HepG2 (cell line): Measurements from ENCODE around the gene SLC35F1. TPM values are rescaled to one million over a fixed set of nuclear protein-coding genes. Genes with fewer than 3 reads are reported as not detected.

Experiments
- ATAC-seq: fragments of 200-7000 bp; cut with Tn5 transposase; 3 replicates; pipeline ENCODE4 v1.9.1; 2020; ENCODE audit warnings: mild to moderate bottlenecking, moderate library complexity
- BruUV-seq: library from RNA; stranded (reverse); fragments of 400-500 nt; replicated peaks from 2 replicates; lab custom pipeline; 2021; lab: Mats Ljungman, UMichigan
- CTCF ChIA-PET: fragments of 300-600 bp; formaldehyde crosslinking; extraction: SDS; loops from one replicate; lab custom pipeline; 2021; ENCODE audit warnings: low total read pairs, inconsistent platforms, low intra/inter-chr PET ratio; lab: Yijun Ruan, JAX
- POLR2A ChIA-PET: fragments of 350-600 bp; sonication (Branson Sonifier 250); formaldehyde crosslinking; loops from one replicate; lab custom pipeline; 2020; ENCODE audit warnings: antibody characterized with exemption, inconsistent platforms; lab: Yijun Ruan, JAX
- DNase-seq: peaks from one replicate; pipeline ENCODE4 v3.0.0-alpha.2; 2015; ENCODE audit warnings: low spot score
- FAIRE-seq: peaks from 3 replicates; lab custom pipeline; 2011; peaks lifted over from hg19 to GRCh38; lab: Jason Lieb, UNC
- H2AFZ ChIP-seq: one replicate; pipeline ENCODE4 v1.6.1; 2011; ENCODE audit warnings: low read length, inconsistent platforms
- H3K27ac ChIP-seq: fragments of 300-600 bp; 3 replicates; pipeline ENCODE4 v1.8.0; 2011; ENCODE audit warnings: mixed run types, mild to moderate bottlenecking, mixed read lengths, low read length, inconsistent platforms; ENCODE audit not compliant: insufficient read depth; ENCODE audit errors: extremely low read length
- H3K27me3 ChIP-seq, 2 experiments: fragments of 200-600 bp in 1 of 2; 2 replicates in 1 of 2; 3 replicates in 1 of 2; pipeline versions ENCODE4 v1.6.0 to v1.8.0; 2011; ENCODE audit warnings: low read length in 2 of 2, mild to moderate bottlenecking in 2 of 2, moderate library complexity in 2 of 2, inconsistent platforms in 1 of 2; ENCODE audit not compliant: insufficient read depth in 2 of 2, control insufficient read depth in 1 of 2
- H3K36me3 ChIP-seq, 2 experiments: fragments of 200-600 bp in 1 of 2; replicated peaks in 1 of 2; 2 replicates in 1 of 2; 3 replicates in 1 of 2; pipeline versions ENCODE4 v1.5.1 to v1.8.0; 2011; ENCODE audit warnings: low read length in 2 of 2, inconsistent platforms in 1 of 2; ENCODE audit not compliant: insufficient read depth in 2 of 2, control insufficient read depth in 1 of 2
- H3K4me1 ChIP-seq: 2 replicates; pipeline ENCODE4 v1.5.1; 2012; ENCODE audit warnings: low read length, inconsistent platforms; ENCODE audit not compliant: insufficient read depth
- H3K4me2 ChIP-seq: 2 replicates; pipeline ENCODE4 v1.6.0; 2011; ENCODE audit warnings: low read depth, low read length, inconsistent platforms
- H3K4me3 ChIP-seq, 3 experiments: fragments of 200-600 bp in 1 of 3; sonication (generic), shearing (Covaris generic) in 1 of 3; replicated peaks in 1 of 3; 2 replicates each; pipeline ENCODE4 v1.5.1; 2011 to 2016; ENCODE audit warnings: low read length in 3 of 3, inconsistent platforms in 2 of 3, low read depth in 2 of 3, mild to moderate bottlenecking in 2 of 3, control low read depth in 1 of 3, mixed read lengths in 1 of 3; ENCODE audit not compliant: insufficient read depth in 1 of 3
- H3K79me2 ChIP-seq: one replicate; pipeline ENCODE4 v1.6.1; 2011; ENCODE audit warnings: low read length, inconsistent platforms; ENCODE audit not compliant: insufficient read depth
- H3K9ac ChIP-seq: 2 replicates; pipeline ENCODE4 v1.6.0; 2011; ENCODE audit warnings: mild to moderate bottlenecking, low read depth, low read length, inconsistent platforms; ENCODE audit not compliant: insufficient read depth
- H3K9me3 ChIP-seq: 2 replicates; pipeline ENCODE4 v1.5.1; 2012; ENCODE audit warnings: mild to moderate bottlenecking, low read length
- H4K20me1 ChIP-seq: 2 replicates; pipeline ENCODE4 v1.6.0; 2011; ENCODE audit warnings: inconsistent platforms, mild to moderate bottlenecking, low read length, moderate library complexity; ENCODE audit not compliant: insufficient read depth
- HIVEP1 ChIP-seq: sonication (generic); formaldehyde crosslinking; IDR thresholded peaks from 2 replicates; pipeline ENCODE4 v1.4.0; 2020; ENCODE audit warnings: mild to moderate bottlenecking, missing genetic modification reagents
- KAT2B ChIP-seq: fragments of 150-350 bp; IDR thresholded peaks from 2 replicates; pipeline ENCODE4 v1.6.1; 2014; ENCODE audit warnings: low read depth, low read length, borderline replicate concordance
- KDM5B ChIP-seq: sonication (generic); formaldehyde crosslinking; IDR thresholded peaks from 2 replicates; pipeline ENCODE4 v1.4.0; 2020; ENCODE audit warnings: missing genetic modification reagents, mild to moderate bottlenecking, borderline replicate concordance
- SNAPC2 ChIP-seq: sonication (generic); formaldehyde crosslinking; IDR thresholded peaks from 2 replicates; pipeline ENCODE4 v1.8.1; 2022; ENCODE audit warnings: mild to moderate bottlenecking, missing genetic modification reagents
- SPEN ChIP-seq: sonication (generic); formaldehyde crosslinking; IDR thresholded peaks from 2 replicates; pipeline ENCODE4 v1.5.1; 2020; ENCODE audit warnings: low read depth, mild to moderate bottlenecking, missing genetic modification reagents
- ZFP82 ChIP-seq: sonication (generic); formaldehyde crosslinking; IDR thresholded peaks from 2 replicates; pipeline ENCODE4 v1.5.1; 2020; ENCODE audit warnings: mild to moderate bottlenecking, missing genetic modification reagents, borderline replicate concordance
- ZNF230 ChIP-seq: sonication (generic); formaldehyde crosslinking; IDR thresholded peaks from 2 replicates; pipeline ENCODE4 v1.4.0; 2020; ENCODE audit warnings: mild to moderate bottlenecking, missing genetic modification reagents
- ZNF335 ChIP-seq: sonication (generic); formaldehyde crosslinking; IDR thresholded peaks from 2 replicates; pipeline ENCODE4 v1.4.0; 2020; ENCODE audit warnings: missing genetic modification reagents
- WGBS: methylation state at CpG from one replicate; pipeline ENCODE4 v1.1.6; 2017; ENCODE audit warnings: low lambda C conversion rate; 5-methylcytosine and 5-hydroxymethylcytosine counted together
- in situ Hi-C: cut with HindIII; loops from 2 replicates; pipeline ENCODE4 v1.10.0; 2017; ENCODE audit warnings: low pct_unique_long_range_greater_than_20kb; ENCODE audit not compliant: extremely low pct_ligation_motif_present
- intact Hi-C: fragments of 100-400 bp; cut with micrococcal nuclease; formaldehyde crosslinking; loops from one replicate; pipeline ENCODE4 v1.10.0; 2022; ENCODE audit not compliant: unreplicated experiment
- polyA plus RNA-seq, 8 experiments: library from polyadenylated mRNA; depleted of rRNA in 3 of 8; stranded (reverse) in 7 of 8; unstranded in 1 of 8; fragments of >200 nt; fragmentation: Illumina TruSeq in 4 of 8; extraction: Trizol in 4 of 8; gene quantifications; 2 replicates each; pipeline versions ENCODE4 v1.2.1 to v1.2.3, GENCODE V29; 2011 to 2016; ENCODE audit warnings: low read depth in 4 of 8, missing spikeins in 1 of 8, mixed read lengths in 1 of 8; ENCODE audit not compliant: insufficient read depth in 1 of 8
- total RNA-seq, 5 experiments: library from RNA; depleted of rRNA; stranded (reverse); fragments of >200 nt; fragmentation: Illumina TruSeq; extraction: Trizol; gene quantifications; 2 replicates each; pipeline ENCODE4 v1.2.3, GENCODE V29; 2016; ENCODE audit warnings: low read depth in 1 of 5
- TF ChIP-seq, protein P1 (sequence below): sonication (generic); formaldehyde crosslinking; IDR thresholded peaks from 2 replicates; pipeline ENCODE4 v1.4.0; 2020; ENCODE audit warnings: missing genetic modification reagents, mild to moderate bottlenecking, borderline replicate concordance
- TF ChIP-seq, protein P2 (sequence below): IDR thresholded peaks from 2 replicates; pipeline ENCODE4 v1.6.1; 2018; ENCODE audit warnings: missing genetic modification reagents
- TF ChIP-seq, protein P3 (sequence below): sonication (generic); formaldehyde crosslinking; IDR thresholded peaks from 2 replicates; pipeline ENCODE4 v1.9.0; 2021; ENCODE audit warnings: missing genetic modification reagents, mild to moderate bottlenecking, borderline replicate concordance
- TF ChIP-seq, protein P4 (sequence below): sonication (generic); formaldehyde crosslinking; IDR thresholded peaks from one replicate; pipeline ENCODE4 v1.5.1; 2020; ENCODE audit warnings: mild to moderate bottlenecking, missing genetic modification reagents; ENCODE audit errors: not compliant biosample characterization

The SLC35F1 gene
- total and polyA plus RNA-seq, 2 of the 13 experiments (the other 11 are each of a cell fraction or from before 2014, with no cell fraction given), result 0.01 TPM; not detected in 1

DNA sequence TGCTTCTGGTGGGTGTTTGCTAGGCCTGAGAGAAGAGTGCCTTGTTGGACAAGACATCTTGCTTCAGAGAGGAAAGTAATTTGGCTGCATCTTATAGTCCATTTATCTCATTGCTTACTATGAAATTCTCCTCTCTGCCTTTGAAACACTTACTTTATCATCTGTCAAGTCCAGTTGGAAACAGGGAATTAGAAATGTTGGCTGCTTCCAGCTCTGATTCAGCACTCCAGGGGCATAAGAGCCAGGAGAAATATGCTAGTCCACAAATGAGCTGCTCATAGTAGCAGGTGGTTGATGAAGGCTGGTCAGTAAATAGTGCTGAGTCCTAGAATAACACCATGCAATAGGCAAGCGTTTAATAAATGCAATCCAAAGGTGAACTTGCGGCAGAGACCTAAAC lies 227.1 kb downstream of the SLC35F1 start:
- ATAC-seq (no peak), FAIRE-seq (no peak)
- POLR2A ChIA-PET, result no interaction called here
- TF ChIP-seq, protein P1, sequence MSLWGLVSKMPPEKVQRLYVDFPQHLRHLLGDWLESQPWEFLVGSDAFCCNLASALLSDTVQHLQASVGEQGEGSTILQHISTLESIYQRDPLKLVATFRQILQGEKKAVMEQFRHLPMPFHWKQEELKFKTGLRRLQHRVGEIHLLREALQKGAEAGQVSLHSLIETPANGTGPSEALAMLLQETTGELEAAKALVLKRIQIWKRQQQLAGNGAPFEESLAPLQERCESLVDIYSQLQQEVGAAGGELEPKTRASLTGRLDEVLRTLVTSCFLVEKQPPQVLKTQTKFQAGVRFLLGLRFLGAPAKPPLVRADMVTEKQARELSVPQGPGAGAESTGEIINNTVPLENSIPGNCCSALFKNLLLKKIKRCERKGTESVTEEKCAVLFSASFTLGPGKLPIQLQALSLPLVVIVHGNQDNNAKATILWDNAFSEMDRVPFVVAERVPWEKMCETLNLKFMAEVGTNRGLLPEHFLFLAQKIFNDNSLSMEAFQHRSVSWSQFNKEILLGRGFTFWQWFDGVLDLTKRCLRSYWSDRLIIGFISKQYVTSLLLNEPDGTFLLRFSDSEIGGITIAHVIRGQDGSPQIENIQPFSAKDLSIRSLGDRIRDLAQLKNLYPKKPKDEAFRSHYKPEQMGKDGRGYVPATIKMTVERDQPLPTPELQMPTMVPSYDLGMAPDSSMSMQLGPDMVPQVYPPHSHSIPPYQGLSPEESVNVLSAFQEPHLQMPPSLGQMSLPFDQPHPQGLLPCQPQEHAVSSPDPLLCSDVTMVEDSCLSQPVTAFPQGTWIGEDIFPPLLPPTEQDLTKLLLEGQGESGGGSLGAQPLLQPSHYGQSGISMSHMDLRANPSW, result no peak
- no peak for TF ChIP-seq HIVEP1
- TF ChIP-seq, protein P2, sequence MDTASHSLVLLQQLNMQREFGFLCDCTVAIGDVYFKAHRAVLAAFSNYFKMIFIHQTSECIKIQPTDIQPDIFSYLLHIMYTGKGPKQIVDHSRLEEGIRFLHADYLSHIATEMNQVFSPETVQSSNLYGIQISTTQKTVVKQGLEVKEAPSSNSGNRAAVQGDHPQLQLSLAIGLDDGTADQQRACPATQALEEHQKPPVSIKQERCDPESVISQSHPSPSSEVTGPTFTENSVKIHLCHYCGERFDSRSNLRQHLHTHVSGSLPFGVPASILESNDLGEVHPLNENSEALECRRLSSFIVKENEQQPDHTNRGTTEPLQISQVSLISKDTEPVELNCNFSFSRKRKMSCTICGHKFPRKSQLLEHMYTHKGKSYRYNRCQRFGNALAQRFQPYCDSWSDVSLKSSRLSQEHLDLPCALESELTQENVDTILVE (CRISPR knock-in tag), result no peak
- TF ChIP-seq ZNF230 (CRISPR knock-in tag), result no peak
- TF ChIP-seq ZNF335 (CRISPR knock-in tag), result no peak
- TF ChIP-seq KDM5B, result no peak
- no peak for TF ChIP-seq SPEN (CRISPR knock-in tag)
- TF ChIP-seq ZFP82 (CRISPR knock-in tag), result no peak
- TF ChIP-seq, protein P3, sequence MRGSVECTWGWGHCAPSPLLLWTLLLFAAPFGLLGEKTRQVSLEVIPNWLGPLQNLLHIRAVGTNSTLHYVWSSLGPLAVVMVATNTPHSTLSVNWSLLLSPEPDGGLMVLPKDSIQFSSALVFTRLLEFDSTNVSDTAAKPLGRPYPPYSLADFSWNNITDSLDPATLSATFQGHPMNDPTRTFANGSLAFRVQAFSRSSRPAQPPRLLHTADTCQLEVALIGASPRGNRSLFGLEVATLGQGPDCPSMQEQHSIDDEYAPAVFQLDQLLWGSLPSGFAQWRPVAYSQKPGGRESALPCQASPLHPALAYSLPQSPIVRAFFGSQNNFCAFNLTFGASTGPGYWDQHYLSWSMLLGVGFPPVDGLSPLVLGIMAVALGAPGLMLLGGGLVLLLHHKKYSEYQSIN (CRISPR knock-in tag), result no peak
- TF ChIP-seq, protein P4, sequence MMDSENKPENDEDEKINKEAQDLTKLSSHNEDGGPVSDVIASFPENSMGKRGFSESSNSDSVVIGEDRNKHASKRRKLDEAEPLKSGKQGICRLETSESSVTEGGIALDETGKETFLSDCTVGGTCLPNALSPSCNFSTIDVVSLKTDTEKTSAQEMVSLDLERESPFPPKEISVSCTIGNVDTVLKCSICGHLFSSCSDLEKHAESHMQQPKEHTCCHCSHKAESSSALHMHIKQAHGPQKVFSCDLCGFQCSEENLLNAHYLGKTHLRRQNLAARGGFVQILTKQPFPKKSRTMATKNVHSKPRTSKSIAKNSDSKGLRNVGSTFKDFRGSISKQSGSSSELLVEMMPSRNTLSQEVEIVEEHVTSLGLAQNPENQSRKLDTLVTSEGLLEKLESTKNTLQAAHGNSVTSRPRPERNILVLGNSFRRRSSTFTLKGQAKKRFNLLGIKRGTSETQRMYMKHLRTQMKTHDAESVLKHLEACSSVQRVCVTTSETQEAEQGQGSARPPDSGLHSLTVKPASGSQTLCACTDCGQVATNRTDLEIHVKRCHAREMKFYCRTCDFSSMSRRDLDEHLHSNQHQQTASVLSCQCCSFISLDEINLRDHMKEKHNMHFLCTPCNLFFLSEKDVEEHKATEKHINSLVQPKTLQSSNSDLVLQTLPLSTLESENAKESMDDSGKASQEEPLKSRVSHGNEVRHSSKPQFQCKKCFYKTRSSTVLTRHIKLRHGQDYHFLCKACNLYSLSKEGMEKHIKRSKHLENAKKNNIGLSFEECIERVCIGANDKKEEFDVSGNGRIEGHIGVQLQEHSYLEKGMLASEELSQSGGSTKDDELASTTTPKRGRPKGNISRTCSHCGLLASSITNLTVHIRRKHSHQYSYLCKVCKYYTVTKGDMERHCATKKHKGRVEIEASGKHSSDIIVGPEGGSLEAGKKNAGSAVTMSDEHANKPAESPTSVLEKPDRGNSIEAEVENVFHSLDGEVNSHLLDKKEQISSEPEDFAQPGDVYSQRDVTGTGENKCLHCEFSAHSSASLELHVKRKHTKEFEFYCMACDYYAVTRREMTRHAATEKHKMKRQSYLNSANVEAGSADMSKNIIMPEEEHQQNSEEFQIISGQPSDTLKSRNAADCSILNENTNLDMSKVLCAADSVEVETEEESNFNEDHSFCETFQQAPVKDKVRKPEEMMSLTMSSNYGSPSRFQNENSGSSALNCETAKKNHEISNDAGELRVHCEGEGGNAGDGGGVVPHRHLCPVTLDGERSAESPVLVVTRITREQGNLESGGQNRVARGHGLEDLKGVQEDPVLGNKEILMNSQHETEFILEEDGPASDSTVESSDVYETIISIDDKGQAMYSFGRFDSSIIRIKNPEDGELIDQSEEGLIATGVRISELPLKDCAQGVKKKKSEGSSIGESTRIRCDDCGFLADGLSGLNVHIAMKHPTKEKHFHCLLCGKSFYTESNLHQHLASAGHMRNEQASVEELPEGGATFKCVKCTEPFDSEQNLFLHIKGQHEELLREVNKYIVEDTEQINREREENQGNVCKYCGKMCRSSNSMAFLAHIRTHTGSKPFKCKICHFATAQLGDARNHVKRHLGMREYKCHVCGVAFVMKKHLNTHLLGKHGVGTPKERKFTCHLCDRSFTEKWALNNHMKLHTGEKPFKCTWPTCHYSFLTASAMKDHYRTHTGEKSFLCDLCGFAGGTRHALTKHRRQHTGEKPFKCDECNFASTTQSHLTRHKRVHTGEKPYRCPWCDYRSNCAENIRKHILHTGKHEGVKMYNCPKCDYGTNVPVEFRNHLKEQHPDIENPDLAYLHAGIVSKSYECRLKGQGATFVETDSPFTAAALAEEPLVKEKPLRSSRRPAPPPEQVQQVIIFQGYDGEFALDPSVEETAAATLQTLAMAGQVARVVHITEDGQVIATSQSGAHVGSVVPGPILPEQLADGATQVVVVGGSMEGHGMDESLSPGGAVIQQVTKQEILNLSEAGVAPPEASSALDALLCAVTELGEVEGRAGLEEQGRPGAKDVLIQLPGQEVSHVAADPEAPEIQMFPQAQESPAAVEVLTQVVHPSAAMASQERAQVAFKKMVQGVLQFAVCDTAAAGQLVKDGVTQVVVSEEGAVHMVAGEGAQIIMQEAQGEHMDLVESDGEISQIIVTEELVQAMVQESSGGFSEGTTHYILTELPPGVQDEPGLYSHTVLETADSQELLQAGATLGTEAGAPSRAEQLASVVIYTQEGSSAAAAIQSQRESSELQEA (CRISPR knock-in tag), result no peak
- no peak for TF ChIP-seq KAT2B
- no peak for TF ChIP-seq SNAPC2 (CRISPR knock-in tag)

More for the DNA sequence above, 227.1 kb downstream of the SLC35F1 start:
- no peaks in the 10 kb centered on the region for H3K36me3 ChIP-seq
- H2AFZ ChIP-seq, result no peak overlapping the region
- H3K27ac ChIP-seq, result no peak overlapping the region
- intact Hi-C loops, result no loop called here
- no peaks in the 10 kb centered on the region for H3K4me1 ChIP-seq
- 0% methylated on average over 2 of the region's 2 CpGs for WGBS
- H3K9ac ChIP-seq, result no peak overlapping the region
- CTCF ChIA-PET, result no interaction called here
- H3K4me2 ChIP-seq, result no peak overlapping the region
- H3K9me3 ChIP-seq, result no peaks in the 10 kb centered on the region
- no peaks in the 10 kb centered on the region for H3K27me3 ChIP-seq
- in situ Hi-C loops, result no loop called here
- no TSS peak for BruUV-seq
- no peaks in the 10 kb centered on the region for H4K20me1 ChIP-seq
- H3K4me3 ChIP-seq, result no peak overlapping the region
- H3K79me2 ChIP-seq, result no peaks in the 10 kb centered on the region
- DNase-seq, result no peak
